T-helper 22 cell (primary cell): ENCODE measurements around the gene MYL3.

Experiments
- DNase-seq: peaks from one replicate; pipeline ENCODE4 v3.0.0-alpha.2; 2020; ENCODE audit warnings: low read depth

The MYL3 gene

GRCh38 chr3:46865031-46865507, 1.8 kb upstream of the MYL3 start:
- DNase-seq, result no peak

DNA sequence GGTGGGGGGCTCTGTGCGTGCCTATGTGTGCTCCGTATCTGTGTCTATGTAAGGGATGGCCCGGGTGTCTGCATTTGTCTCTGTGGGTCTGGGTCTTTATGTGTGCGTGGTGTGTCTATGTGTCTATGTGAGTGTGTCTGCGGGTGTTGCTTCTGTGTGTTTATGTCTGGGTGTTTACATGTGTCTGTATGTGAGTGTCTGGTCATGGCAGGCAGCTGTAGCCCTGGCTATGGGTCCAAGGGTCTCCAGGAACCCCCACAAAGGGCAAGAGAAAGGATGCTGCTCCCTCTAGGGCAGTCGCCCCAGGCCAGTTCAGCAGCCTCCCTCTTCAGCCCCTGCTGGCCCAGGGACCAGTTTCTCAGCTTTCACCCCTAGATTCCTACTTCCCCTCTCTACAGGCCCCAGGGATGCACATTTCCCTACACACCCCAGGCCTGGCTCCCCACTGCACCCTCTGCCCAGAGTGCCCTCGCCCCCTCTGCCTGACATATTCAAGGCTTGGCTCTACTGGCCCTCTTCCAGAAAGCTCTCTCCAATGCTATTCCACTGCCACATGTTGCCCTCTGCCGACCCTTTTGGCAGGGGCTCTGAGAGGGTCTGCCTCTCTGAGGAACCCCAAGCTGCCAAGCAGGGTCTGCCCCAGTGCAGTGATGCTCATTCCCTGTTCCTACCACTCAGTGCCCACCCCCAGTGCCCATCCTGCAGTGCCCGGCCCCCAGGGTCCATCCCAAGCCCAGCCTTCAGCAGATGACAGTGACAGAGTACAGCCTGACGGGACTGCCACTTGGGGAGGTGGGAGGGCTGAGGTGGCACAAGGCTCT, 1.0 kb upstream of the MYL3 start:
- no peak for DNase-seq

DNA sequence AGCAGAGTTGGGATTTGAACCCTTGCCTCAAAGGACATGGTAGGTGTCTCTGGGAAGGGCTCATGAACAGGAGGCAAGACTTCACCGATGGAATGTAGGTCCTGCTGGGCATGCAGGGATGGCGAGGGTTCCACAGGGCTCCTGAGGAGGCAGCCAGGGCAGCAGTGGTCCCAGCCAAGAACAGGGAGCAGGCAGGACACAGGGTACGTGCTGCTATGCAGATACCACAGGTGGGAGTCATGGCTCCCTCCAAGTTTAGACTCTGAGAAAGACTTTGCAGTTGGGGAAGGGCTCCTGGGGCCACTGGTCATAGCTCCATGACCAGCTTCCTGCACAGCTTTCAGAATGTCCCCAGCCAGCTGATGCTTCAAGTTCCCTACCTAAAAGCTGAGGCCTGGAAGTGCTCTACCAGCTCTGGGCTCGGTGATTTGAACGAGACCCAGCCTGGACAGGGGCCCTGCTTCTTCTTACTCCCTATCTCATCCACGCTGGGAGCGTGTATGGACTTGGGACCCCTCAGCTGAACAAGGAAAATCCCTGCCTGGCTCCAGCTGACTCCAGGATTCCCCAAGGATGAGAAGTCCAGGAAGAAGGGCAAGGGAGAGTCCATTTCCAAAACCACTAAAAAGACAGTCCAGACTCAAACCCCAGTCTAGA, 747 bp downstream of the MYL3 start:
- no peak for DNase-seq

DNA sequence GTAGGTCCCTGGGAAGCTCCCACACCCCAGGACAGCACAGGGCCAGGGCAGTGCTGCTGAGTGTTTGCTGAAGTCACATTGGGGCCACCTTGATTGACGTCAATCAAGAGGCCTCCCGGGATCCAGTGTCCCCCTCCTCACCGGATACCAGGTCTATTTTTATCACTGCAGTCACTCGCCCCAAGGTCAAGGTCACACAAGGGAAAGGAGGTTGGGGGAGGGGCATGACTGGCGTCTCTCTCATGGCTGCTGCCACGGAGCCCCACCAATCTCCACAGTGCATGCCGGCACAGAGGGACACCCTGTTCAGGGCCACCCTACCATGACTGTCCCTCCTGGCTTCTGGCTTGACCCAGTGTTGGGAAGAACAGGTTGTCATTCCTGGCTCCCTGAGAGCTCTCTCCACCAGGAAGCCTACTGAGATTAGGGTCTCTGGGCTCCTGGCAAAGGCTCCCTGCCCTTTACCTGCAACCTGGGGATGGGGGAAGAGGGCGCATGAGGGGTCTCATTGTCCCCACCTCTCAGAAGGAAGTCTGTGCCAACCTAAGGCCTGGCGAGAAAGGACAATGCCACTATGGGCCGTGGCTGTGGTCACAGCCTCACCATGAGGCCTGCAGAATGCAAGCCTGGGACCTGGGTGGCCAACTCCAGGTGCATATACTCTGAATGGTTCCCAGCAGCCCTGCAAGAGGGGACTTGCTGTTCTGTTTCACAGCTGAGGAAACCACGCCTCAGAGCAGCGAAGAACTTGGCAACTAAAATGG, 1.5 kb downstream of the MYL3 start:
- no peak for DNase-seq

DNA sequence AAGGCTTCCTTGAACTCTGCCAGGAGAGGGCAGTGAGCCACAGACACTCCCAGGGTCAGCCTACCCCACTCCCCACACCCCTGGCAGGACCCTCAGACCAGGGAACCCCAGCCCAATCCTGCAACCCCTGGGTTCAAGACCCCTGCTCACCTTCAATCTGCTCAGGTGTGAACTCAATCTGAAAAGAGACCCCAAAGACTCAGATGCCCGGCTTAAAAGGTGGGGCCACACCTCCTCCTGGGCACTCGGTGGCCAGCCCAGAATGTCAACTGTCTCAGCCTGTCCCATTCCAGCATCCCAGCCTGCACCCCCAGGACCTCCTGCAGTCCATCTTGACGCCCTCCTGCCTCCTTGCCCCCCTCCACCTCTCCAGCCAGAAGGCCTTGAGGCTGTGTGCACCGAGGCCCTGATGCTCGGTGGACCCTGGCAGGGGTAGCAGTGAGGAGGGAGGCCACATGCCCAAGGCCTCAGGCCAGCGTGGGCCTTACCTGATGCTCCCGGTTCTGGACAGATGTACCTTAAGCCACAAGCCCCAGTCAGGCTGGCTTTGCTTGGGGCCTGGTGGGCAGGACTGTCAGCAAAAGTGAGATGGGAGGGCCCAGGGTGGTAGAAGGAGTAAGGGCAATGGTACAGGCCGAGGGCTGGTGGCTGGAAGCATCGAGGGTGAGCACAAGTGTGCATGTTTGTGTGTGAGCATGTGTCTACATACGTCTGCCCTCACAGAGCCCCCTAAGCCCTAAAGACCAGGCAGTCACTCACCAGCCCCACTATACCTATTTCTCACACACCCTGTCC, 2.2 kb downstream of the MYL3 start:
- no peak for DNase-seq

- DNase-seq, result no peak
Measured at GRCh38 chr3:46860017-46860809, 3.0 kb downstream of the MYL3 start.

DNA sequence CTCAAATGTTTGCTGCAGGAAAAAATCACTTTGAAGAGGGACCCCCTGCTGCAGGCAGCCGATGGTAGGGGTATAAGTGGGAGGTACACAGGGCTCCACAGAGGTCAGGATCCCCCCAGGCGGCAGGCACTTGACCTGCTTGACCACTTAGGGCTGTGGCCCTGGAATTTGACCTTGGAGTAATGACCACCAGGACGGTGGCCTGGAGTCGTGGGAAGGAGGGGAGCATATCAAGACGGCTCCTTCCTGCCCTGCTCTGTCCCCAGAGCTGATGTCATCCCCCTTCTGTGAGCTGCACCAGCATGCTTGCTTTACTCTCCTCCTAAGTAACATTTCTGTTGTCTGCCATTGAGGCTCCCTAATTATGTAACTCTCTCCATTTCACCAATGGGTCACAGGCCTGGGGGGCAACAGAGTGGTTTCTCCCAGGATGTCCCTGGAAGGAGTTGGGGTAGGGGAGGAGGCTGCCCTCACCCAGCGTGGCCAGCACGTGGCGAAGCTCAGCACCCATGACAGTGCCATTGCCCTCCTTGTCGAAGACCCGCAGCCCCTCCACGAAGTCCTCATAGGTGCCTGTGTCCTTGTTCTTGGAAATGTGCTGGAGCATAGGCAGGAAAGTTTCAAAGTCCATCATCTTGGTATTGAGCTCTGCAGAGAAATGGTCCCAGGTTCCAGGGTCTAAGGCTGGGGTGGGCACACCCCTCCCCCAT, 4.1 kb downstream of the MYL3 start:
- no peak for DNase-seq

DNA sequence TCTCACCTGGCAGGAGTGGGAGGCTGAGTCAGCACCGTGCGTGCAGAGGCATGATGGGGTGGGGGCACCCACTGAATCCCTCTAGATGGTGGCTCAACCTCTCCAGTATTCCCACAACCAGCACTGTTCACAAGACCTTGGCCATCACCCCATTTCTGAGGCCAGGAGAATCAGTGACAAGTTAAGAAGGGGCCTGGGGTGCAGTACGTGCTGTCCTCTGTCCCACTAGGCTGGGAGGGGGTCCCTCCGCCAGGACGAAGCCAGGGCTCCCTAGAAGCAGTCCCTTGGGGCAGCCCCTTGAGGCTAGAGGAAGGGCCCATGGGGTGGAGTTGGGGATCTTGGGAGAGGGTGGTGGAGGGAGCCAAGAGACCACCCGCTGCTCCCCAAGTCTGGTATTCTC, 4.8 kb downstream of the MYL3 start:
- DNase-seq, result no peak

GRCh38 chr3:46857485-46858341, 5.5 kb downstream of the MYL3 start:
- DNase-seq, result no peak

DNA sequence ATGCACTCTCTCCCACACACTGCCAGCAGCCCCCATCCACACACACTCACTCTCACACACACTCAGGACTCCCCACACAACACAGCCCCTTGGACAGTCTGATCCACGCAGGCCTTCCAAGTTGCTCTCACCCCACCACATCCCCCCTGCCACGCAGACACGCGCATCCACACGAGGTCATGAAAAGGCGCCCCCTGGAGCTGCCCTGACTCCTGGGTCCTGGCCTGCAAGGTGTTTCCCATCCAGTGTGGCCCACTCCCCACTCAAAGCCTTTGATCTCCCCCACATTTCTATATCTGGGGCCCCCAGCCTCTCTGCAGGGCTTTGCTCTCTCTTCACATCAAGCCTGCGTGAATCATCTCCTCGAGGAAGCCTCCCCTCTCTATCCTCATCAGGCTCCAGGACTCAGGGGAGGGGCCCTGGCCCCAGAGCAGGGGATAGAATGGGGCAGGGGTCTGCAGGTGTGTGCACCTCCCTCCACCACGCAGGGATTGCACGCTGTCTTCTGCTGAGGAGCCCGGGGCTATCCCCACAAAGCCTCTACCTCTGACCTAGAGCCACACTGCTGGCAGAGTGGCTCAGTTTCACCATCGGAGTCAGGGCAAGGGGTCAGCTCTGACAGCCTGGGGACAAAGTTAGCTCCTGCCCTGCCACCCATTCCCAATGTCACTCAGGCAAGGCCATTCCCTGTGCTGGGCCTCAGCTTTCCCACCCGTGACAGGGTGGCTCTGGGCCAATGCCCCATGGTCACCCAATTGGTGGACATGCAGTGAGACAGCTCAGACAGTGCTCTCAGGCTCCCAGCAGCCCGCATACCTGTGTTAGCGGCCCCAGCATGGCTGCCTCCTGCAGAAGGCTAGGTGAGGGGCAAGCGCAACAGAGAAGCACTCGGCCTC, 6.4 kb downstream of the MYL3 start:
- no peak for DNase-seq

- no peak for DNase-seq
Measured at GRCh38 chr3:46854555-46854991, 8.7 kb downstream of the MYL3 start.

GRCh38 chr3:46853441-46854415, 9.5 kb downstream of the MYL3 start:
- no peak for DNase-seq

DNA sequence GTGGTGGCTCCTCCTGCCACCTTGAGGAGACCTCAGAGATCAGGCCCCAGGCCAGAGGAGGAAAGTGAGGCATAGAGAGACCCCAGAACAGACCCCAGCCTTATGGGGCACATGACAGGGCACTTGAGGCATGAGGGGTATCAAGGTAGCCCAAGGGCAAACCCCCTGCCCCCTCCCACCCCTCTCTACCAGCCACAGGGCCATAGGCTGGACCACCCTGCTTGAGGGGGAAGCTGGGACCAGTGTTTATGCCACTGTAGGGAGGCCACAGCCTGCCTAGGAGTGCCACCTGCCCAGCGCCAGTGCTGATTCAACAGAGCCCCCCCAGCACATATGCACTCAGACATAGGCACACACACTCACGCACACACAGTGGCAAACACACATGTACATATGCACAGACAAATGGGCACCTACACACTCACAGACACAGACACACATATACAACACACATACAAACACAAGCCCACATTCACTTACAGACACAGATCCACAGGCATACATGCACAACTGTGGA, 10.3 kb downstream of the MYL3 start:
- no peak for DNase-seq

DNA sequence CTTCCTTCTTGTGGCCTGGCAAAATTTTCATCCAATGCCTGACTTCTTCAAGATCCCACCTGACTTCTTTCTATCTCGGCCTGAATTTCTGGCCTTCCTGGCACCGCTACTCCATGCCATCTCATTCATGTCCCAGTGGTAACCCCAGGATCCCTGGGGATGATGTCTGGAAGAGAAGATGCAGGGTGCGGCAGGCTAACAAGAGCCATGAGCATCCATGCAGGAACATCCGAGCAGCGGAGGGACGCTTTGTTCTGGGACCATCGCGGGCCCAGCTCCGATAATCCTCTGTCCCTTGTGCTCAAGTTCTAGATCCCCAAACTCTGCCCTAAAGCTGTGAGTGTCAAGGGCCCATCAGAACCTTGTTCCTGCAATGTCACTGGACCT, 10.9 kb downstream of the MYL3 start:
- DNase-seq, result no peak

GRCh38 chr3:46851364-46852333, 11.6 kb downstream of the MYL3 start:
- DNase-seq, result no peak

GRCh38 chr3:46850468-46850779, 12.8 kb downstream of the MYL3 start:
- DNase-seq, result no peak
